ENCODE results near the gene AZIN2. TPM values are rescaled to one million over a fixed set of nuclear protein-coding genes. Genes with fewer than 3 reads are reported as not detected.
A peak's percentile ranks its signal among the peaks of the same experiment; 100 is the strongest.

Gene AZIN2
- total and polyA plus RNA-seq, 2 of the 8 experiments (the other 6 are each of a cell fraction or from before 2014, with no cell fraction given): 0.22 to 0.91 TPM

GRCh38 chr1:33127001-33127823, 46.3 kb downstream of the AZIN2 start (continued):
- no peak for TF ChIP-seq CHD7 (IDR thresholded peaks at IDR 0.05; ENCODE audit: insufficient replicate concordance, low read length)
- peak; percentile 83 for TF ChIP-seq MAX (IDR thresholded peaks at IDR 0.05)
- TF ChIP-seq HDAC2 (IDR thresholded peaks at IDR 0.05; ENCODE audit: borderline replicate concordance in 1 of 2, low read depth in 2 of 2, low read length in 2 of 2): peak in 1 of 2 experiments; percentile 79; a peak in 1 of 4 replicates
- peak; percentile 79 for TF ChIP-seq CREB1 (IDR thresholded peaks at IDR 0.05)
- no peak for TF ChIP-seq ZNF274 (IDR thresholded peaks at IDR 0.05; ENCODE audit: borderline replicate concordance, extremely low read depth, low read length)
- TF ChIP-seq BACH1 (IDR thresholded peaks at IDR 0.05; ENCODE audit: low read length): peak; percentile 35; the same call in 1 of the 2 replicates
- TF ChIP-seq SIX5 (IDR thresholded peaks at IDR 0.05; ENCODE audit: low read depth, low read length): no peak; the same call in 1 of the 2 replicates
- TF ChIP-seq NRF1 (IDR thresholded peaks at IDR 0.05; ENCODE audit: low read depth, low read length): no peak
- TF ChIP-seq SRF (IDR thresholded peaks at IDR 0.05; ENCODE audit: low read depth, low read length): no peak
- peak; percentile 89 for TF ChIP-seq SP1 (IDR thresholded peaks at IDR 0.05; ENCODE audit: low read depth, low read length)

Measured in H1 (cell line).